NCI-H526 (cell line): ENCODE data around the gene GALE.
A peak's percentile ranks its signal among the peaks of the same experiment; 100 is the strongest.
"Not testable (repeated sequence)": the region's sequence is repeated elsewhere in the genome, so short reads cannot be mapped to it uniquely, and the experiment has no call there.

ENCODE experiments used
- DNase-seq, 2 experiments: peaks; one replicate each; lab custom pipeline; 2025; lab: John Stamatoyannopoulos, UW

Gene GALE

GRCh38 chr1:23792151-23792945, 8.2 kb downstream of the GALE start:
- no peak for DNase-seq

DNA sequence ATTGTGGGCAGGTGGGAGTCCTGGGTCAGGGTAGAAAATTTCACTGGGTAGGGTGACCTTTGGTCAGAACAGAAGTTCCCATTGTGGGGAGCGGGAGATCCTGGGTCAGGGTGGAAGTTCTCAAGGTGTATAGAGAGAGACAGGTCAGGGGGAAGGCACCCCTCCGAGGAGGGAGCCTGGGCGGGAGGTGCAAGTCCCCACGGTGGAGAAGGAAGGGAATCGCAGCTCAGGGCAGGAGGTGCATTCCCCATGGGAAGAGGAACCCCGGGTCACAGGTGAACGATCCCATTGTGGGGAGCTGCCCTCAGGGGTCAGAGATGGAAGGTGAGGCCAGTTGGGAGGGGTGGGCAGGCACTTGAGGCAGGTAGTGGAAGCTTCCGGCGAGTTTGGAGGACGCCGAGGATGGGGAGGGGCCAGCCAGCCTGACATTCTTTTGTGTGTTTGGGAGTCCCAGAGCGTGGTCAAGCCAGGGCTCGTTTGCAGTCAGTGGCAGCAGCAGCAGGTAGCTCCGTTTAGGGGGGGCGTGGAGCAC, 9.0 kb downstream of the GALE start:
- peak; percentile 18 to 52 for DNase-seq

- peak; percentile 83 to 96 for DNase-seq
Observed at GRCh38 chr1:23790696-23791515, 9.6 kb downstream of the GALE start, which contains the start of gene LYPLA2. TSS of gene LYPLA2 (plus strand) at chr1:23791145. CDS start at chr1:23792683, 1,538 bp downstream.

GRCh38 chr1:23788695-23789094, 11.9 kb downstream of the GALE start:
- DNase-seq: no peak

- no peak for DNase-seq
Observed at GRCh38 chr1:23787701-23788100, 12.9 kb downstream of the GALE start.

- DNase-seq: no peak
Observed at GRCh38 chr1:23784846-23785245, 15.7 kb downstream of the GALE start.

DNA sequence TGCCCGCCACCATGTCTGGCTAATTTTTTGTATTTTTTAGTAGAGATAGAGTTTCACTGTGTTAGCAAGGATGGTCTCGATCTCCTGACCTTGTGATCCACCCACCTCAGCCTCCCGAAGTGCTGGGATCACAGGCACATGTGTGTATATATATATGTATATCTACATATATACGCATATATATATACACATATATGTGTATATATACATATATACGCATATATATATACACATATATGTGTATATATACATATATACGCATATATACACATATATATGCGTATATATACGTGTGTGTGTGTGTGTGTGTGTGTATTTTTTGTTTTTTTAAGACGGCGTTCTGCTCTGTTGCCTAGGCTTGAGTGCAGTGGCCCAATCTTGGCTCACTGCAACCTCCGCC, 17.4 kb downstream of the GALE start:
- DNase-seq: not testable (repeated sequence)

- no peak for DNase-seq
Observed at GRCh38 chr1:23779826-23780371, 20.7 kb downstream of the GALE start.

- peak; percentile 77 to 92 for DNase-seq
Observed at GRCh38 chr1:23777979-23778814, 22.4 kb downstream of the GALE start, which contains the start of gene PITHD1. TSS of gene PITHD1 (plus strand) at chr1:23778418. CDS start at chr1:23778516, 98 bp downstream.

DNA sequence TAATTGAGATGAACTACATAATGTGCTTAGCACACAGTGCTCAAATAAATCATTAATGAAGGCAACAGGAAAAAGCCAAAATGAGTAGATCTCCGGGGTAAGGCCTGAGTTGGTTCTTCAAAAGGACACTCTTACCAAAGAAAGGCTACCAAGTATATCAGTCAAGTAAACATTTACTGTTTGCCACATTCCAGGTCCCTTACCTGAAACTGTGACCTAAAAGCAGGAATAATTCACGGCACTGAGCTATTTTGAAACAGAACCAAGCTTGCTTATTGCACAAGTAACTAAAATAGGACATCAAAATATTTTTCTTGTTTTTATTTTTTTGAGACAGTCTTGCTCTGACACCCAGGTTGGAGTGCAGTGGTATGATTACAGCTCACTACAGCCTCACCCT, 24.3 kb downstream of the GALE start:
- no peak for DNase-seq

DNA sequence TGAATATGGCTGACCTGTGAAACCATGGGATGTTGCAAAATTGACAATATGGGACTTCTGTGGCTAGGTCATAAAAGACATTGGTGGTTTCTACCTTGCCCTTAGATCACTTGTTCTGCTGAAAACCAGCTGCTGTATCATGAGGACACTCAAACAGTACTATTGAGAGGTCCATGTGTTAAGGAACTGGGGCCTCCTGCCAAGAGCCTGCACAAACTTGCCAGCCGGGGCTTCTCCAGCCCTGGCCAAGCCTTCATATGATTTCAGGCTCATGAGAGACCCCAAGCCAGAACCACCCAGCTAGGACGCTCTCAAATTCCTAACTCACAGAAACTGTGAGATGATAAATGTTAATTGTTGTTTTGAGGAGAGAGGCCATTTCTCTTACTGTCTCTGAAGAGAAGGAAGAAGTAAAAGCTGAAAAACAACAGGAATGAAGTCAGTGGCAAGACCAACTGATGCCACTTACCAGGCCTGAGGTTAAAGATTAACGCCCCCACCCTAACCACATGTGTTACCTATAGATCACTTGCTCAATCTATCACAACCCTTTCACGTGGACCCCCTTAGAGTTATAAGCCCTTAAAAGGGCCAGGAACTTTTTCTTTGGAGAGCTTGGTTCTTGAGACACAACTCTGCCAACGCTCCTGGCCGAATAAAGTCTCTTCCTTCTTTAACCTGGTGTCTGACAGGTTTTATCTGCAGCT, 26.2 kb downstream of the GALE start:
- no peak for DNase-seq

GRCh38 chr1:23772854-23773242, 27.7 kb downstream of the GALE start:
- DNase-seq: peak; percentile 12 to 61

- peak; percentile 72 to 91 for DNase-seq
Observed at GRCh38 chr1:23772049-23772853, 28.3 kb downstream of the GALE start.

DNA sequence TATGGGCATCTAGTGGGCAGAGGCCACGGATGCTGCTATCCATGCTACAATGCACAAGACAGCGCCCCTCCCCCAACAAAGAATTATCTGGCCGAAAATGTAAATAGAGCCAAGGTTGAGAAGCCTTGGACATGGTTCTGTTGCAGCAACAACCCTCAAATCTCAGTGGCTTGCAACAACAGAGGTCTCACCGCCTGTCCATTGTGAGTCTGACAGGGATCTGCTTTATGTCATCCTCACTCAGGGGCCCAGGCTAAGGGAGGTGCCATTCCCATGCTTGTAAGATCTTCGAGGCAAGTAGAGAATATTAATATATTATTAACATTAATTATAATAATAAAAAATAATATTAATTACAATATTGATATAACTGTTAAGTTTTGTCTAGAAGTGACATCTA, 31.8 kb downstream of the GALE start:
- DNase-seq: no peak

- DNase-seq: no peak
Observed at GRCh38 chr1:23763041-23763577, 37.4 kb downstream of the GALE start.

GRCh38 chr1:23759277-23759676, 41.3 kb downstream of the GALE start:
- no peak for DNase-seq

GRCh38 chr1:23757812-23758211, 42.7 kb downstream of the GALE start:
- no peak for DNase-seq

DNA sequence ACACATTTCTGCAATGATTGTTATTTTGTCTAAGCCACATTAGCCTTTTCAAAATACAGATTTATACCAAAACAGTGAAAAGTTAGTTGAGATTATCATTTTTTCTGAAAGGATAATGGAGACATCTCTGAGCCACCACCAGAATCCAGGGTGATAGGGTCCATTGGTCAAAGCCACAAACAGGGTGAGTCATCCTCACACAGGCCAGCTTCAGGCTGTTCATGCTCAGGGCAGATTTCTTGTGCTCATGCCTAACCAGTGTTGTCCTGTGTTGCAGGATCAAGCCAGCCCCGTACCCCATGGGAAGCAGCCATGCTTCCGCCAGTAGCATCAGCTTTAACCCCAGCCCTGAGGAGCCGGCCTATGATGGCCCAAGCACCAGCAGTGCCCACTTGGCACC, 43.9 kb downstream of the GALE start:
- DNase-seq: no peak

GRCh38 chr1:23752909-23753308, 47.6 kb downstream of the GALE start:
- DNase-seq: no peak

DNA sequence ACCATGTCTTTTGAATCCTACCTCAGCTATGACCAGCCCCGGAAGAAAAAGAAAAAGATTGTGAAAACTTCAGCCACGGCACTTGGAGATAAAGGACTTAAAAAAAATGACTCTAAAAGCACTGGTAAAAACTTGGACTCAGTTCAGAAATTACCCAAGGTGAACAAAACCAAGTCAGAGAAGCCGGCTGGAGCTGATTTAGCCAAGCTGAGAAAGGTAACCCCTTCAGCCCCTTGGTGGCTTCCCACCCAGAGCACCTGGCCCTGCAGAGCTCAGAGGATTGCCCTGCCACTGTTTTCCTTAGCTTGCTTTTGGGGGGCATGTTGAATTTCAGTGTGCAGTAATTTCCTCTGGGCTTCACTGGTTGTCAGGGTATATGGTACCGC, 48.7 kb downstream of the GALE start:
- no peak for DNase-seq
